Measurements from ENCODE around the gene RMND5B. TPM values are rescaled to one million over a fixed set of nuclear protein-coding genes. Genes with fewer than 3 reads are reported as not detected.

The RMND5B gene
- polyA plus RNA-seq, 2 donors = 75.2 to 90.8 TPM

GRCh38 chr5:178143901-178144300 lies 13.1 kb downstream of the RMND5B start:
- H3K27ac ChIP-seq (ENCODE audit: low read depth in 2 of 2, low read length in 1 of 2) = peak overlapping the region; percentile 48 to 86
- no peaks in the 10 kb centered on the region for H3K27me3 ChIP-seq (ENCODE audit: control insufficient read depth in 1 of 2, insufficient read depth in 2 of 2, low read length in 2 of 2)
- no peak overlapping the region for H3K4me3 ChIP-seq (ENCODE audit: low read depth in 1 of 2, low read length in 2 of 2)
- WGBS, 2 donors = 45 to 48% methylated on average over 10 of the region's 10 CpGs
- peaks cover 14 to 42% of the 10 kb centered on the region in 2 donors for H3K36me3 ChIP-seq (ENCODE audit: control insufficient read depth in 2 of 2, insufficient read depth in 2 of 2, low read length in 1 of 2)
- peaks cover 0 to 13% of the 10 kb centered on the region in 2 donors for H3K4me1 ChIP-seq (ENCODE audit: control insufficient read depth in 2 of 2, insufficient read depth in 2 of 2, low read length in 1 of 2)
- H3K9me3 ChIP-seq (ENCODE audit: control insufficient read depth in 2 of 2, insufficient read depth in 1 of 2, low read depth in 1 of 2, low read length in 1 of 2) = no peaks in the 10 kb centered on the region

- no peak overlapping the region for H3K4me3 ChIP-seq (ENCODE audit: low read depth in 1 of 2, low read length in 2 of 2)
- no peaks in the 10 kb centered on the region for H3K9me3 ChIP-seq (ENCODE audit: control insufficient read depth in 2 of 2, insufficient read depth in 1 of 2, low read depth in 1 of 2, low read length in 1 of 2)
- WGBS, 2 donors = 40 to 45% methylated on average over 14 of the region's 14 CpGs
- no peaks in the 10 kb centered on the region for H3K27me3 ChIP-seq (ENCODE audit: control insufficient read depth in 1 of 2, insufficient read depth in 2 of 2, low read length in 2 of 2)
- H3K36me3 ChIP-seq (ENCODE audit: control insufficient read depth in 2 of 2, insufficient read depth in 2 of 2, low read length in 1 of 2) = peaks cover 16 to 56% of the 10 kb centered on the region in 2 donors
- peaks cover 0 to 14% of the 10 kb centered on the region in 2 donors for H3K4me1 ChIP-seq (ENCODE audit: control insufficient read depth in 2 of 2, insufficient read depth in 2 of 2, low read length in 1 of 2)
- peak overlapping the region; percentile 71 to 96 for H3K27ac ChIP-seq (ENCODE audit: low read depth in 2 of 2, low read length in 1 of 2)
Observed at GRCh38 chr5:178145965-178146820, 15.4 kb downstream of the RMND5B start.

GRCh38 chr5:178147406-178147805 lies 16.6 kb downstream of the RMND5B start:
- Histone ChIP-seq H3K9me3 (ENCODE audit: control insufficient read depth in 2 of 2, insufficient read depth in 1 of 2, low read depth in 1 of 2, low read length in 1 of 2) (no peaks in the 10 kb centered on the region), H3K27me3 (ENCODE audit: control insufficient read depth in 1 of 2, insufficient read depth in 2 of 2, low read length in 2 of 2) (no peaks in the 10 kb centered on the region), H3K4me3 (ENCODE audit: low read depth in 1 of 2, low read length in 2 of 2) (no peak overlapping the region), H3K4me1 (ENCODE audit: control insufficient read depth in 2 of 2, insufficient read depth in 2 of 2, low read length in 1 of 2) (peaks cover 0 to 19% of the 10 kb centered on the region in 2 donors), H3K27ac (ENCODE audit: low read depth in 2 of 2, low read length in 1 of 2) (peak overlapping the region; percentile 22 to 76), H3K36me3 (ENCODE audit: control insufficient read depth in 2 of 2, insufficient read depth in 2 of 2, low read length in 1 of 2) (peaks cover 16 to 60% of the 10 kb centered on the region in 2 donors)
- WGBS, 2 donors = 91 to 93% methylated on average over 15 of the region's 15 CpGs

- whole genome bisulfite sequencing, 2 donors = 73 to 80% methylated on average over 11 of the region's 11 CpGs
Observed at GRCh38 chr5:178149199-178149932, 18.6 kb downstream of the RMND5B start.

GRCh38 chr5:178150977-178151734 lies 20.3 kb downstream of the RMND5B start:
- WGBS, 2 donors = 69 to 74% methylated on average over 11 of the region's 11 CpGs
- H3K9me3 ChIP-seq (ENCODE audit: control insufficient read depth in 2 of 2, insufficient read depth in 1 of 2, low read depth in 1 of 2, low read length in 1 of 2) = no peaks in the 10 kb centered on the region
- H3K4me3 ChIP-seq (ENCODE audit: low read depth in 1 of 2, low read length in 2 of 2) = no peak overlapping the region
- peaks cover 0 to 20% of the 10 kb centered on the region in 2 donors for H3K4me1 ChIP-seq (ENCODE audit: control insufficient read depth in 2 of 2, insufficient read depth in 2 of 2, low read length in 1 of 2)
- peaks cover 12 to 44% of the 10 kb centered on the region in 2 donors for H3K36me3 ChIP-seq (ENCODE audit: control insufficient read depth in 2 of 2, insufficient read depth in 2 of 2, low read length in 1 of 2)
- no peaks in the 10 kb centered on the region for H3K27me3 ChIP-seq (ENCODE audit: control insufficient read depth in 1 of 2, insufficient read depth in 2 of 2, low read length in 2 of 2)
- H3K27ac ChIP-seq (ENCODE audit: low read depth in 2 of 2, low read length in 1 of 2) = peak overlapping the region in 1 of 2 donors; percentile 75

More at GRCh38 chr5:178149199-178149932, 18.6 kb downstream of the RMND5B start:
- H3K4me1 ChIP-seq (ENCODE audit: control insufficient read depth in 2 of 2, insufficient read depth in 2 of 2, low read length in 1 of 2) = peaks cover 0 to 23% of the 10 kb centered on the region in 2 donors
- H3K27me3 ChIP-seq (ENCODE audit: control insufficient read depth in 1 of 2, insufficient read depth in 2 of 2, low read length in 2 of 2) = no peaks in the 10 kb centered on the region
- H3K9me3 ChIP-seq (ENCODE audit: control insufficient read depth in 2 of 2, insufficient read depth in 1 of 2, low read depth in 1 of 2, low read length in 1 of 2) = no peaks in the 10 kb centered on the region
- no peak overlapping the region for H3K4me3 ChIP-seq (ENCODE audit: low read depth in 1 of 2, low read length in 2 of 2)
- H3K27ac ChIP-seq (ENCODE audit: low read depth in 2 of 2, low read length in 1 of 2) = peak overlapping the region; percentile 60 to 88
- peaks cover 12 to 44% of the 10 kb centered on the region in 2 donors for H3K36me3 ChIP-seq (ENCODE audit: control insufficient read depth in 2 of 2, insufficient read depth in 2 of 2, low read length in 1 of 2)

- Histone ChIP-seq H3K27me3 (ENCODE audit: control insufficient read depth in 1 of 2, insufficient read depth in 2 of 2, low read length in 2 of 2) (no peaks in the 10 kb centered on the region), H3K36me3 (ENCODE audit: control insufficient read depth in 2 of 2, insufficient read depth in 2 of 2, low read length in 1 of 2) (peaks cover 12 to 29% of the 10 kb centered on the region in 2 donors), H3K4me1 (ENCODE audit: control insufficient read depth in 2 of 2, insufficient read depth in 2 of 2, low read length in 1 of 2) (peaks cover 0 to 10% of the 10 kb centered on the region in 2 donors), H3K27ac (ENCODE audit: low read depth in 2 of 2, low read length in 1 of 2) (peak overlapping the region; percentile 66 to 91), H3K9me3 (ENCODE audit: control insufficient read depth in 2 of 2, insufficient read depth in 1 of 2, low read depth in 1 of 2, low read length in 1 of 2) (no peaks in the 10 kb centered on the region), H3K4me3 (ENCODE audit: low read depth in 1 of 2, low read length in 2 of 2) (peak overlapping the region; percentile 68 to 77)
- 41 to 47% methylated on average over 31 of the region's 31 CpGs for WGBS, 2 donors
Observed at GRCh38 chr5:178152491-178153444, 22.0 kb downstream of the RMND5B start.

- Histone ChIP-seq H3K27me3 (ENCODE audit: control insufficient read depth in 1 of 2, insufficient read depth in 2 of 2, low read length in 2 of 2) (no peaks in the 10 kb centered on the region), H3K4me3 (ENCODE audit: low read depth in 1 of 2, low read length in 2 of 2) (peak within 1 kb of the TSS; percentile 68 to 77), H3K36me3 (ENCODE audit: control insufficient read depth in 2 of 2, insufficient read depth in 2 of 2, low read length in 1 of 2) (peaks cover 4 to 19% of the 10 kb centered on the region in 2 donors), H3K27ac (ENCODE audit: low read depth in 2 of 2, low read length in 1 of 2) (peak within 1 kb of the TSS; percentile 66 to 91), H3K9me3 (ENCODE audit: control insufficient read depth in 2 of 2, insufficient read depth in 1 of 2, low read depth in 1 of 2, low read length in 1 of 2) (no peaks in the 10 kb centered on the region), H3K4me1 (ENCODE audit: control insufficient read depth in 2 of 2, insufficient read depth in 2 of 2, low read length in 1 of 2) (peaks cover 0 to 10% of the 10 kb centered on the region in 2 donors)
- 2% methylated on average over 63 to 68 of the region's 68 CpGs for WGBS, 2 donors
Observed at GRCh38 chr5:178153530-178154340, 22.9 kb downstream of the RMND5B start, which contains the start of gene NHP2. Gene NHP2 (minus strand): TSS chr5:178153885. CDS start chr5:178153817, 68 bp downstream.

- peaks cover 0 to 10% of the 10 kb centered on the region in 2 donors for H3K4me1 ChIP-seq (ENCODE audit: control insufficient read depth in 2 of 2, insufficient read depth in 2 of 2, low read length in 1 of 2)
- 80% methylated on average over 8 of the region's 8 CpGs for WGBS, 2 donors
- no peaks in the 10 kb centered on the region for H3K9me3 ChIP-seq (ENCODE audit: control insufficient read depth in 2 of 2, insufficient read depth in 1 of 2, low read depth in 1 of 2, low read length in 1 of 2)
- H3K4me3 ChIP-seq (ENCODE audit: low read depth in 1 of 2, low read length in 2 of 2) = no peak overlapping the region
- H3K36me3 ChIP-seq (ENCODE audit: control insufficient read depth in 2 of 2, insufficient read depth in 2 of 2, low read length in 1 of 2) = peaks cover 0 to 10% of the 10 kb centered on the region in 2 donors
- no peaks in the 10 kb centered on the region for H3K27me3 ChIP-seq (ENCODE audit: control insufficient read depth in 1 of 2, insufficient read depth in 2 of 2, low read length in 2 of 2)
- H3K27ac ChIP-seq (ENCODE audit: low read depth in 2 of 2, low read length in 1 of 2) = no peak overlapping the region
Observed at GRCh38 chr5:178155065-178155464, 24.3 kb downstream of the RMND5B start.
